Measurements from ENCODE around the gene ELFN2.

DNA sequence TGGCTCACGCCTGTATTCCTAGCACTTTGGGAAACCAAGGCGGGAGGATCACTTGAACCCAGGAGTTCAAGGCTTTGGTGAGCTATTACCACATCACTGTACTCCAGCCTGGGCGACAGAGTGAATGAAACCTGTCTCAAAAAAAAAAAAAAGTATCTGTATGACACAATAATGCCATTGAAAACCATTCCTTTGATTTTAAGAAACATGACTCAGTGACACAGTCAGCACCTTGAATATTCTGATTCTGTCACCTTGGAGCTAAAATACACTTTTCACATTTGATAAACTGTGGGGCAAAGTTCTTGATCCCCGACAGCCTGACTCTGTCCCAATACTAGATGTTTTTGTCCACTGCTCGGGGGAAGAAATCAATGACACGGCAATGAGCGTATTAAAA, 16.7 kb upstream of the ELFN2 start:
- TF ChIP-seq NFIC (IDR thresholded peaks at IDR 0.05): no peak
- TF ChIP-seq TCF12 (IDR thresholded peaks at IDR 0.05; ENCODE audit: low read depth): no peak
- TF ChIP-seq RAD21 (IDR thresholded peaks at IDR 0.05; ENCODE audit: low read depth): no peak
- no peak for TF ChIP-seq TEAD4 (IDR thresholded peaks at IDR 0.05)
- TF ChIP-seq TAF1 (IDR thresholded peaks at IDR 0.05; ENCODE audit: low read depth): no peak
- TF ChIP-seq ZBTB7A (IDR thresholded peaks at IDR 0.05; ENCODE audit: low read depth): no peak
- TF ChIP-seq, protein P1, sequence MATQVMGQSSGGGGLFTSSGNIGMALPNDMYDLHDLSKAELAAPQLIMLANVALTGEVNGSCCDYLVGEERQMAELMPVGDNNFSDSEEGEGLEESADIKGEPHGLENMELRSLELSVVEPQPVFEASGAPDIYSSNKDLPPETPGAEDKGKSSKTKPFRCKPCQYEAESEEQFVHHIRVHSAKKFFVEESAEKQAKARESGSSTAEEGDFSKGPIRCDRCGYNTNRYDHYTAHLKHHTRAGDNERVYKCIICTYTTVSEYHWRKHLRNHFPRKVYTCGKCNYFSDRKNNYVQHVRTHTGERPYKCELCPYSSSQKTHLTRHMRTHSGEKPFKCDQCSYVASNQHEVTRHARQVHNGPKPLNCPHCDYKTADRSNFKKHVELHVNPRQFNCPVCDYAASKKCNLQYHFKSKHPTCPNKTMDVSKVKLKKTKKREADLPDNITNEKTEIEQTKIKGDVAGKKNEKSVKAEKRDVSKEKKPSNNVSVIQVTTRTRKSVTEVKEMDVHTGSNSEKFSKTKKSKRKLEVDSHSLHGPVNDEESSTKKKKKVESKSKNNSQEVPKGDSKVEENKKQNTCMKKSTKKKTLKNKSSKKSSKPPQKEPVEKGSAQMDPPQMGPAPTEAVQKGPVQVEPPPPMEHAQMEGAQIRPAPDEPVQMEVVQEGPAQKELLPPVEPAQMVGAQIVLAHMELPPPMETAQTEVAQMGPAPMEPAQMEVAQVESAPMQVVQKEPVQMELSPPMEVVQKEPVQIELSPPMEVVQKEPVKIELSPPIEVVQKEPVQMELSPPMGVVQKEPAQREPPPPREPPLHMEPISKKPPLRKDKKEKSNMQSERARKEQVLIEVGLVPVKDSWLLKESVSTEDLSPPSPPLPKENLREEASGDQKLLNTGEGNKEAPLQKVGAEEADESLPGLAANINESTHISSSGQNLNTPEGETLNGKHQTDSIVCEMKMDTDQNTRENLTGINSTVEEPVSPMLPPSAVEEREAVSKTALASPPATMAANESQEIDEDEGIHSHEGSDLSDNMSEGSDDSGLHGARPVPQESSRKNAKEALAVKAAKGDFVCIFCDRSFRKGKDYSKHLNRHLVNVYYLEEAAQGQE (IDR thresholded peaks at IDR 0.05; ENCODE audit: low read depth): no peak
- no peak for TF ChIP-seq YY1 (IDR thresholded peaks at IDR 0.05; ENCODE audit: low read depth)
- TF ChIP-seq, protein P2, sequence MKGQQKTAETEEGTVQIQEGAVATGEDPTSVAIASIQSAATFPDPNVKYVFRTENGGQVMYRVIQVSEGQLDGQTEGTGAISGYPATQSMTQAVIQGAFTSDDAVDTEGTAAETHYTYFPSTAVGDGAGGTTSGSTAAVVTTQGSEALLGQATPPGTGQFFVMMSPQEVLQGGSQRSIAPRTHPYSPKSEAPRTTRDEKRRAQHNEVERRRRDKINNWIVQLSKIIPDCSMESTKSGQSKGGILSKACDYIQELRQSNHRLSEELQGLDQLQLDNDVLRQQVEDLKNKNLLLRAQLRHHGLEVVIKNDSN (IDR thresholded peaks at IDR 0.05): no peak

Data from Ishikawa (cell line).